ENCODE data around the gene NCS1. TPM values are rescaled to one million over a fixed set of nuclear protein-coding genes. Genes with fewer than 3 reads are reported as not detected.
A peak's percentile ranks its signal among the peaks of the same experiment; 100 is the strongest.

The NCS1 gene
- total RNA-seq, 1 donor from 2014 or later: 37.7 TPM

GRCh38 chr9:130193103-130193502, 20.9 kb downstream of the NCS1 start:
- Mint-ChIP-seq H3K36me3 (ENCODE audit: unreplicated experiment) (no peaks in the 10 kb centered on the region), H3K4me3 (ENCODE audit: unreplicated experiment) (no peak overlapping the region), H3K4me1 (ENCODE audit: unreplicated experiment) (peaks cover 47% of the 10 kb centered on the region), H3K27me3 (ENCODE audit: unreplicated experiment) (no peaks in the 10 kb centered on the region), H3K9me3 (ENCODE audit: unreplicated experiment) (no peaks in the 10 kb centered on the region), H3K27ac (ENCODE audit: unreplicated experiment) (no peak overlapping the region)
- TF ChIP-seq CTCF (IDR thresholded peaks at IDR 0.05): no peak
- no peak for DNase-seq (ENCODE audit: extremely low spot score, unreplicated experiment)

DNA sequence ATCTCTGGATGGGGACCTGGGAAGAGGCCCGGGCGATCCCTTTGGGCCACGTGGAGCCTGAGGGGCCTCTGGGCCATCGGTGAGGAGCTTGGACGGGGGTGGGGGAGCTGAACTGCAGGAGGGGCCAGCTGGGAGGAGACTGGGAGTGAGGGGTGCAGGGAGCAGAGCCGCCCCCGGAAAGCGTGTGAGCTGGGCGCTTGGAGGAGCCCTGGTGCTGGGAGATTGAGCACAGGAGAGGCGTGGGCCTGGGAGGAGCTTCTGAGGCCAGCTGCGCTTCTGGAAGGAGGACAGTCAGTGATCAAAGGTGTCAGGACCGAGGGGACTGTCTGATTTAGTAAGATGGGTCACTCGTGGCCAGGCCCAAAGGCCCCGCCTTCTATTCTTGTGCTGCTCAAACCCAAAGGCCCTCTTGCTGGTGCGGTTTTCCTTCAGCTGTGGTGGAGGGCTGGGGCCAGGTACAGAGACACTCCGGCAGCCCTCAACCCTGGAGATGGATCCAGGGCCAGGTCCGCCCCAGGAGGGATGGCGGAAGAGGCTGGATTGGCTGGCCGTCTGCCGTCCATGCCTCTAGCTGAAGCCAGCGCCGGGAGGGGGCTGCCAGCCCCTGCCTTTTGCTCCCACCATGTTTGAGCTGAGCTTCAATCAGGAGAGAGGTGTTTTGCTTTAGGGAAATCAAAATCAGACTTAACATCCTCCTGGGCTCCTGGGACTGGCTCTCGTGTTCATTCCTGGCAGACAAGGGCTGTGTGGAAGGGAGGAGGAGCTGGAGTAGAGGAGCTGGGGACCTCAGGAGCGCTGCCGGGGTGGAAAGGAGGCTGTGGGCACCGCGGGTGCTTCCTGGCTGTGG, 21.6 kb downstream of the NCS1 start:
- Mint-ChIP-seq H3K27me3 (ENCODE audit: unreplicated experiment) (no peaks in the 10 kb centered on the region), H3K4me1 (ENCODE audit: unreplicated experiment) (peaks cover 41% of the 10 kb centered on the region), H3K36me3 (ENCODE audit: unreplicated experiment) (no peaks in the 10 kb centered on the region), H3K27ac (ENCODE audit: unreplicated experiment) (peak overlapping the region; percentile 27), H3K4me3 (ENCODE audit: unreplicated experiment) (no peak overlapping the region), H3K9me3 (ENCODE audit: unreplicated experiment) (no peaks in the 10 kb centered on the region)
- no peak for DNase-seq (ENCODE audit: extremely low spot score, unreplicated experiment)
- no peak for TF ChIP-seq CTCF (IDR thresholded peaks at IDR 0.05)

DNA sequence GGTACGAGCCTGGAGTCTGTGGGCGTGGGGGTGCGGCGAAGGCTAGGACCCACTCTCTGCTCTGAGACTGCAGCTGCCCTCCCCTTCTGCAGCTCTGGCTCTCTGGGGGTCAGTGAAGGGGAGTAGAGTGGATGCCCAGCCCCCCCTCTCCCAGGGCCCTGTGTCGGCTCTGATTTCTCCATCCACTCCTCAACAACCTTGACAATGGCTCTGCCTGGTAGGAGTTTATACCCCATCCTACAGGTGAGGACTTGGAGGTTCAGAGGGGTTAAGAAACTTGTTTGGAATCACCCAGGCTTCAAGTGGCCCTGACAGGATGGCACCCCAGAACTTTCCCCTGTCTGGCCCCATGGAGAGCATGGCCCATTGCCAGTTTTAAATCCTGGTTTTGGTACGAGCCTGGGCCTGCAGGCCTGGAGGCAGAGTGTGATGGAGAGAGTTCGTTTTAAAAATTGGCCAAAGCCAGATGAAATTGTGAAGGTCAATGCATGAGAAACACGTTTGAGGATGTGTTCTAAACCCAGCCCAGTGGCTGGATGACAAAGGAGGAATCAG, 22.3 kb downstream of the NCS1 start:
- no peak for DNase-seq (ENCODE audit: extremely low spot score, unreplicated experiment)
- H3K36me3 Mint-ChIP-seq (ENCODE audit: unreplicated experiment): no peaks in the 10 kb centered on the region
- H3K4me3 Mint-ChIP-seq (ENCODE audit: unreplicated experiment): no peak overlapping the region
- no peak for TF ChIP-seq CTCF (IDR thresholded peaks at IDR 0.05)
- H3K27me3 Mint-ChIP-seq (ENCODE audit: unreplicated experiment): no peaks in the 10 kb centered on the region
- peaks cover 34% of the 10 kb centered on the region for H3K4me1 Mint-ChIP-seq (ENCODE audit: unreplicated experiment)
- no peaks in the 10 kb centered on the region for H3K9me3 Mint-ChIP-seq (ENCODE audit: unreplicated experiment)
- no peak overlapping the region for H3K27ac Mint-ChIP-seq (ENCODE audit: unreplicated experiment)

- Mint-ChIP-seq H3K27me3 (ENCODE audit: unreplicated experiment) (no peaks in the 10 kb centered on the region), H3K4me1 (ENCODE audit: unreplicated experiment) (peaks cover 33% of the 10 kb centered on the region), H3K9me3 (ENCODE audit: unreplicated experiment) (no peaks in the 10 kb centered on the region), H3K36me3 (ENCODE audit: unreplicated experiment) (no peaks in the 10 kb centered on the region), H3K27ac (ENCODE audit: unreplicated experiment) (no peak overlapping the region), H3K4me3 (ENCODE audit: unreplicated experiment) (no peak overlapping the region)
- TF ChIP-seq CTCF (IDR thresholded peaks at IDR 0.05): no peak
- no peak for DNase-seq (ENCODE audit: extremely low spot score, unreplicated experiment)
Measured at GRCh38 chr9:130195638-130196037, 23.4 kb downstream of the NCS1 start.

DNA sequence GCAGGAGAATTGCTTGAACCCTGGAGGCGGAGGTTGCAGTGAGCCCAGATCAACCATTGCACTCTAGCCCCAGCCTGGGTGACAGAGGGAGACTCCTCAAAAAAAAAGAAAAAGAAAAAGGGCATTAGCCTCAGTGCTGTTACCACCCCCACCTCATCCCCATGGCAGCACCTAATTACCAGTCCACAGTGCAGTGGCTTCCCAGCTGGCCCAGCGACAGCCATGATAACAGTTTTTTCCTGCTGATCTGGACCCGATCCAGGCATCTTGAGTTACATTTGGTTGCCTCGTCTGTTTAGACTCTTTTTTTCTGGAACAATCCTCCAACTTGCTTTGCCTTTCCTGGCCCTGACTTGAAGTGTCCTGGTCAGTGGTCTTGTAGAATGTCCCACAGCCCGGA, 24.4 kb downstream of the NCS1 start:
- no peaks in the 10 kb centered on the region for H3K9me3 Mint-ChIP-seq (ENCODE audit: unreplicated experiment)
- no peak for DNase-seq (ENCODE audit: extremely low spot score, unreplicated experiment)
- no peaks in the 10 kb centered on the region for H3K27me3 Mint-ChIP-seq (ENCODE audit: unreplicated experiment)
- peaks cover 37% of the 10 kb centered on the region for H3K4me1 Mint-ChIP-seq (ENCODE audit: unreplicated experiment)
- H3K4me3 Mint-ChIP-seq (ENCODE audit: unreplicated experiment): no peak overlapping the region
- H3K36me3 Mint-ChIP-seq (ENCODE audit: unreplicated experiment): no peaks in the 10 kb centered on the region
- no peak overlapping the region for H3K27ac Mint-ChIP-seq (ENCODE audit: unreplicated experiment)
- no peak for TF ChIP-seq CTCF (IDR thresholded peaks at IDR 0.05)
